HG02970 (cell line): Measurements from ENCODE around the gene LAMC1.
A peak's percentile ranks its signal among the peaks of the same experiment; 100 is the strongest.

Experiments
- ATAC-seq: cut with Tn5 transposase; IDR thresholded peaks from one replicate; pipeline ENCODE4 v1.9.1; 2021; ENCODE audit warnings: mild to moderate bottlenecking, moderate library complexity, moderate number of reproducible peaks; ENCODE audit not compliant: unreplicated experiment, low FRiP score

Gene LAMC1

GRCh38 chr1:183180218-183180617 lies 157.0 kb downstream of the LAMC1 start:
- ATAC-seq, result no peak

- ATAC-seq, result no peak
Observed at GRCh38 chr1:183180634-183181056, 157.4 kb downstream of the LAMC1 start.

- no peak for ATAC-seq
Observed at GRCh38 chr1:183185941-183186490, 162.8 kb downstream of the LAMC1 start, which contains the start of gene LAMC2. Gene LAMC2 (plus strand): TSS chr1:183186264. CDS start chr1:183186353, 89 bp downstream.

- ATAC-seq, result no peak
Observed at GRCh38 chr1:183186841-183187240, 163.6 kb downstream of the LAMC1 start.

- no peak for ATAC-seq
Observed at GRCh38 chr1:183188240-183188639, 165.0 kb downstream of the LAMC1 start.

GRCh38 chr1:183191833-183192232 lies 168.6 kb downstream of the LAMC1 start:
- ATAC-seq, result no peak

- ATAC-seq, result no peak
Observed at GRCh38 chr1:183193963-183194525, 170.8 kb downstream of the LAMC1 start.

- peak; percentile 78 for ATAC-seq
Observed at GRCh38 chr1:183194527-183195141, 171.4 kb downstream of the LAMC1 start.

- peak; percentile 44 for ATAC-seq
Observed at GRCh38 chr1:183195142-183195574, 171.9 kb downstream of the LAMC1 start.
